ENCODE results near the gene CREG1.

GRCh38 chr1:167514288-167514687 lies 39.3 kb downstream of the CREG1 start:
- TF ChIP-seq TCF4 (CRISPR knock-in tag; IDR thresholded peaks at IDR 0.05; ENCODE audit: borderline replicate concordance) = no peak
- no peak for TF ChIP-seq OSR1 (CRISPR knock-in tag; IDR thresholded peaks at IDR 0.05)
- no peak for TF ChIP-seq PATZ1 (CRISPR knock-in tag; IDR thresholded peaks at IDR 0.05; ENCODE audit: borderline replicate concordance)
- TF ChIP-seq RARB (CRISPR knock-in tag; IDR thresholded peaks at IDR 0.05) = no peak
- no peak for TF ChIP-seq PPARA (CRISPR knock-in tag; IDR thresholded peaks at IDR 0.05; ENCODE audit: borderline replicate concordance)
- no peak for TF ChIP-seq ISL1 (CRISPR knock-in tag; IDR thresholded peaks at IDR 0.05)
- TF ChIP-seq ESRRG (CRISPR knock-in tag; IDR thresholded peaks at IDR 0.05) = no peak
- no peak for TF ChIP-seq ZFP3 (CRISPR knock-in tag; IDR thresholded peaks at IDR 0.05)
- TF ChIP-seq ZNF70 (CRISPR knock-in tag; IDR thresholded peaks at IDR 0.05) = no peak
- TF ChIP-seq CSDC2 (CRISPR knock-in tag; IDR thresholded peaks at IDR 0.05) = no peak
- TF ChIP-seq ZC3H10 (CRISPR knock-in tag; IDR thresholded peaks at IDR 0.05) = no peak

All from SK-N-SH treated with all-trans-retinoic acid at 6 μM for 48 hours (cell line).